Measurements from ENCODE around the gene SPART.
"Not testable (repeated sequence)": the region's sequence is repeated elsewhere in the genome, so short reads cannot be mapped to it uniquely, and the experiment has no call there.

Gene SPART

GRCh38 chr13:36313047-36313969 is 32.9 kb downstream of the SPART start:
- TF ChIP-seq CTCF (IDR thresholded peaks at IDR 0.05; ENCODE audit: extremely low read depth, missing control alignments): no peak
- DNase-seq (ENCODE audit: low spot score): no peak

- TF ChIP-seq CTCF (IDR thresholded peaks at IDR 0.05; ENCODE audit: extremely low read depth, missing control alignments): no peak
- DNase-seq (ENCODE audit: low spot score): peak; percentile 9
Observed at GRCh38 chr13:36310417-36311108, 35.6 kb downstream of the SPART start.

- DNase-seq (ENCODE audit: low spot score): no peak
- TF ChIP-seq CTCF (IDR thresholded peaks at IDR 0.05; ENCODE audit: extremely low read depth, missing control alignments): no peak
Observed at GRCh38 chr13:36302289-36302688, 43.9 kb downstream of the SPART start.

DNA sequence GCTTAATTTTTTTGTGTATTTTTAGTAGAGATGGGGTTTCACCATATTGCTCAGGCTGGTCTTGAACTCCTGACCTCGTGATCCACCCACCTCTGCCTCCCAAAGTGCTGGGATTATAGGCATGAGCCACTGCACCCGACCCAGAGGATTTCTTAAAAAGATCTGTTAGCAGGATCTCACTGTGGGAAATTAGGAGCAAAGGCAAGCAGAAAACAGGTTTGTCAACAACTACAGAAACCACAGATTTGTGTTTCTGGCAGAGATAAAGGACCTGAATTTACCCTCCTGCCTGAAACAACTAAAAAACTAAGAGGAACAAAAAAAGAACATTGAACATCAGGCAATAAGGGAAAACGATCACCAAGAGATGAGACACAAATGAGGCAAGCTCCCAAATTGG is 46.7 kb downstream of the SPART start:
- not testable (repeated sequence) for DNase-seq (ENCODE audit: low spot score)

DNA sequence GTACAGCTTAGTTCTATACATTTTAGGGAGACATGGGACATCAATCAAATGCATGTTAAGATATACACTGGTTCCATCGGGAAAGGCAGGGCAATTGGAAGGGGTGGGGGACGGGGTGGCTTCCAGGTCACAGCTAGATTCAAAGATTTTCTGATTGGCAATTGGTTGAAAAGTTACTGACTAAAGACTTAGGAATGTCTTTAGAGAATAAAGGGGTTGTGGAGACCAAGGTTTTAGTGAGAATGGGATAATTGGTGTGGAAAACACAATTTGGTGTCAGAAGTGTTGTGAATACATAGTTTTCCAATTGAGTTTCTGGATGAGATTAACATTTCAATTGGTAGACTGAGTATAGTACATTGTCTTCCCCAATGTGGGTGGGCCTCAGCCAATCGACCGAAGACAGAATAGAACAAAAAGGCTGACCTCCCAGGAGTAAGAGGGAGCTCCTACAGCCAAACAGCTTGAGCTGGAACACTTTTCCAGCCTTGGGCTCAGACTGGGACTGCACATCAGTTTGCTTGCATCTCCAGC is 47.6 kb downstream of the SPART start:
- no peak for TF ChIP-seq CTCF (IDR thresholded peaks at IDR 0.05; ENCODE audit: extremely low read depth, missing control alignments)
- DNase-seq (ENCODE audit: low spot score): no peak

DNA sequence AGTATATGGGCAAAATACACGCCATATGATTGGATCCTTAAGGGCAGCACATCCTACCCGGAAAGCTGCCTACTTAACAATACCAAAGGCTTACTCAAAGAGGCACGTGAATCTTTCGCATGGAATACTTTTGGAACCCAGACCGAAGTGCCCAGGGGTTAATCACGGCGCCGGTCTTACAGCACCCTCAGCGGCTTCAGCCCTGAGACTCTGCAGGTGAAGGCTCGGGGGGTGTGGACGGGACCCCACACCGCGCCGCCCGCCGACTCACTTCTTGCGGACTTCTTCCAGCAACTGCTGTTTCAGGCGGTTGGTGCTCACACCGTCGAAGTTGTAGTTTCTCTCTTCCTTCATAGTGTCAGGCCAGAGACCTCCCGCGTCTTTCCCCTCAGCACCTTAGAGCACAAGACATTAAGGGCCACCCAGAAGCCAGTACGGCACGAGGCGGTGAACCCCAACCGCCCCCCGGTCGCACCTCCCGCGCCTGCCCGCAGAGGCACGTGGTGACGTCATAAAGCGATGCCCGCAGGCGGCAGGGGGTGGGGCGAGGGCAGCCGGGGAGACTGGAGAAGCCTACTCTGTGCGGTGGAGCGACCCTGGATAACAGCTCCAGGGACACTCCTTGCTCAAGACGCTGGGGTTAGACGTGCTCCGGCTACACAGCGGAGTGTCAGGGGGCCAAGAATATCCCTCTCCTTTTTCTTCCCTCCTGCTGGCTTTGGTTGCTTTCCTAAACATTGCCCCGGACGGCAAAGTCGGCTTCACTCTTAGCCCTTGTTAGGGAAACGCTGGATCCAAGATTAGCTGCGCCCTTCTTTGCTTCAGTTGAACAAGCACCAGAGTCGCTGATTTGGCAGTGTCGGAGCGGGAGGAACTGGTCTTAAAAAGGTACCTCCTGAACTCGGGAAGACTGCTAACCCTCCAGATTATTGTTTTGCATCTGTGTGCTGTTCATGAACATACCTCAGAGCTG is 48.5 kb downstream of the SPART start, which contains the start of gene CCDC169:
Gene CCDC169 (minus strand): TSS at position 449 of the 973 bp plus-strand sequence. CDS start 95 bp downstream, at position 354.
- no peak for TF ChIP-seq CTCF (IDR thresholded peaks at IDR 0.05; ENCODE audit: extremely low read depth, missing control alignments)
- peak; percentile 32 for DNase-seq (ENCODE audit: low spot score)

DNA sequence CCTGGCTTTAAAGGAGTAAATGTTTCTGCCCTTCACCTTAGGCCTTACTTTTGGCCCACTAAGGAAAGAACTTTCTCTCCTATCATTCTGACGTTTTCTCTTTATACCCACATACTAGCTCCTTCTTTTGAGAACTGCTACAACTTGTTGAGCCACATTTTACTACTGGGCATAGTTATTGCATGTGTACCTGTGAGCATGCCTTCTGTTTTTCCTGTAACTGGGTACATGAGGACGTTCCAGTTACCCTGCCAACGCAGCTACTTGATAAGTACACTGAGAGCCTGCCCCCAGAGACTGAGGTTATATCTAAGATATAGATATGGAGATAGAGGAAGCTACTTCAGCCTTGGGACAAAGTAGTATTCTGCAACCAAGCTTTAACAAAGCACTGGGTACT is 52.1 kb downstream of the SPART start:
- no peak for TF ChIP-seq CTCF (IDR thresholded peaks at IDR 0.05; ENCODE audit: extremely low read depth, missing control alignments)
- no peak for DNase-seq (ENCODE audit: low spot score)
